Measurements from ENCODE around the gene TBCD. TPM values are rescaled to one million over a fixed set of nuclear protein-coding genes. Genes with fewer than 3 reads are reported as not detected.
"Not testable (repeated sequence)": the region's sequence is repeated elsewhere in the genome, so short reads cannot be mapped to it uniquely, and the experiment has no call there.

TBCD gene
- total RNA-seq, 1 experiment from 2014 or later = 90.7 TPM

- intact Hi-C loops (cut with micrococcal nuclease; ENCODE audit: unreplicated experiment) = no loop called here
- no peak for TF ChIP-seq CTCF (IDR thresholded peaks at IDR 0.05; ENCODE audit: unreplicated experiment)
- no peaks in the 10 kb centered on the region for H3K4me1 Mint-ChIP-seq (ENCODE audit: low read depth, unreplicated experiment)
- no peak overlapping the region for H3K4me3 Mint-ChIP-seq (ENCODE audit: low read depth, unreplicated experiment)
- no TSS peak for BruUV-seq (replicated peaks)
- CTCF ChIA-PET = no interaction called here
- no peaks in the 10 kb centered on the region for H3K36me3 Mint-ChIP-seq (ENCODE audit: insufficient read depth, unreplicated experiment)
- no peak for DNase-seq
- H3K27ac Mint-ChIP-seq (ENCODE audit: unreplicated experiment) = no peak overlapping the region
- no peaks in the 10 kb centered on the region for H3K27me3 Mint-ChIP-seq (ENCODE audit: unreplicated experiment)
- H3K9me3 Mint-ChIP-seq (ENCODE audit: low read depth, unreplicated experiment) = no peaks in the 10 kb centered on the region
Observed at GRCh38 chr17:82965371-82965770, 213.5 kb downstream of the TBCD start.

DNA sequence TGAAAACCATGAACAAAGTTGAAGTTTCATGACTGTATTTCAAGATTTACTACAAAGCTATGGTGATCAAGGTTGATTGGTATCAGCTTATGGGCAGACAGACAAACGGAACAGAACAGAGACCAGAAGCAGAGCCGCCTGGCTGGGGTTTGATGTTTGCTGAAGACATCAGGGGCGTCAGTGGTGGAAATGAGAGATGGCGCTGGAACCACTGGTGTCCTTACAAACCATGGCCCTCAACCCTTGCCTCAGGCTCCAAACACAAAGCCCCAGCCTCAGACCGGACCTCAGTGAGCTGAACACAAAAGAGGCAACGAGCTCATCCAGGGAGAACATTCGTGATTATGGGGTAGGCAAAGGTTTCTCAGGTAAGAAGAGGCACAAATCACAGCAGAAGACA lies 214.6 kb downstream of the TBCD start:
- Mint-ChIP-seq H3K4me3 (ENCODE audit: low read depth, unreplicated experiment) (no peak overlapping the region), H3K27me3 (ENCODE audit: unreplicated experiment) (no peaks in the 10 kb centered on the region), H3K36me3 (ENCODE audit: insufficient read depth, unreplicated experiment) (no peaks in the 10 kb centered on the region), H3K4me1 (ENCODE audit: low read depth, unreplicated experiment) (no peaks in the 10 kb centered on the region), H3K9me3 (ENCODE audit: low read depth, unreplicated experiment) (no peaks in the 10 kb centered on the region), H3K27ac (ENCODE audit: unreplicated experiment) (no peak overlapping the region)
- BruUV-seq (replicated peaks) = no TSS peak
- DNase-seq = no peak
- CTCF ChIA-PET = no interaction called here
- intact Hi-C loops (cut with micrococcal nuclease; ENCODE audit: unreplicated experiment) = no loop called here
- no peak for TF ChIP-seq CTCF (IDR thresholded peaks at IDR 0.05; ENCODE audit: unreplicated experiment)

- no peak for DNase-seq
- no peaks in the 10 kb centered on the region for H3K36me3 Mint-ChIP-seq (ENCODE audit: insufficient read depth, unreplicated experiment)
- H3K9me3 Mint-ChIP-seq (ENCODE audit: low read depth, unreplicated experiment) = no peaks in the 10 kb centered on the region
- H3K27me3 Mint-ChIP-seq (ENCODE audit: unreplicated experiment) = no peaks in the 10 kb centered on the region
- TF ChIP-seq CTCF (IDR thresholded peaks at IDR 0.05; ENCODE audit: unreplicated experiment) = no peak
- CTCF ChIA-PET = interaction anchor here (0.6 kb wide), 1 partner anchor 979 kb away, joined by 4 read pairs; no protein-coding TSS in a partner anchor
- no peak overlapping the region for H3K4me3 Mint-ChIP-seq (ENCODE audit: low read depth, unreplicated experiment)
- BruUV-seq (replicated peaks) = no TSS peak
- H3K27ac Mint-ChIP-seq (ENCODE audit: unreplicated experiment) = no peak overlapping the region
- H3K4me1 Mint-ChIP-seq (ENCODE audit: low read depth, unreplicated experiment) = no peaks in the 10 kb centered on the region
- intact Hi-C loops (cut with micrococcal nuclease; ENCODE audit: unreplicated experiment) = no loop called here
Observed at GRCh38 chr17:82967268-82968032, 215.6 kb downstream of the TBCD start.

DNA sequence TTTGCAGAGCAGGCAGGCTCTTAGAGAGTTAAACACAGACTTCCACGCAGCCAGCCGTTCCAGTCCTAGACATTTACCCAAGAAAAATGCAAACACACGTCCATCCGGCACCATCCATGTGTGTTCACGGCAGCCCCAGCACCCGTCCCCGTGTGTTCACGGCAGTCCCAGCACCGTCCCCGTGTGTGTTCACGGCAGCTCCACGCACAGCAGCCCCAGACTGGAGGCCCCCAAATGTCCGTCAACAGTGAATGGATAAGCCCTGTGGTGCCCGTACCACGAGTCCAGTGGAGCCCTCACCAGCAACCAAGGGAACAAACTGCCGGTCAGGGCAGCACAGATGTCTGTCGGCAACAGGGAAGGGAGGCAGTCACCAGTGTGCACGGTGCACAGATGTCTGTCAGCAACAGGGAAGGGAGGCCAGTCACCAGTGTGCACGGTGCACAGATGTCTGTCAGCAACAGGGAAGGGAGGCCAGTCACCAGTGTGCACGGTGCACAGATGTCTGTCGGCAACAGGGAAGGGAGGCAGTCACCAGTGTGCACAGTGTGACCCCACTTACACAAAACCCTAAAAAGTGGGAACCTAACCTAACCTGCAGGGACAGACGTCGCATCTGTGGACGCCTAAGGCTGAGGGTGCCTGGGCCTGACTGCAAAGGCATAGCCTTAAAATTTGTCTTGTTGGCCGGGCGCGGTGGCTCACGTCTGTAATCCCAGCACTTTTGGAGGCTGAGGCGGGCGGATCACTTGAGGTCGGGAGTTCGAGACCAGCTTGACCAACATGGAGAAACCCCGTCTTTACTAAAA lies 216.4 kb downstream of the TBCD start:
- H3K27ac Mint-ChIP-seq (ENCODE audit: unreplicated experiment); DNase-seq; H3K4me1 Mint-ChIP-seq (ENCODE audit: low read depth, unreplicated experiment); H3K9me3 Mint-ChIP-seq (ENCODE audit: low read depth, unreplicated experiment); H3K36me3 Mint-ChIP-seq (ENCODE audit: insufficient read depth, unreplicated experiment); BruUV-seq (replicated peaks); H3K27me3 Mint-ChIP-seq (ENCODE audit: unreplicated experiment); H3K4me3 Mint-ChIP-seq (ENCODE audit: low read depth, unreplicated experiment); intact Hi-C loops (cut with micrococcal nuclease; ENCODE audit: unreplicated experiment): not testable (repeated sequence)
- CTCF ChIA-PET = interaction anchor here (0.6 kb wide), 1 partner anchor 980 kb away, joined by 4 read pairs; no protein-coding TSS in a partner anchor
